Caco-2 (cell line): Measurements from ENCODE around the gene ERI3. TPM values are rescaled to one million over a fixed set of nuclear protein-coding genes. Genes with fewer than 3 reads are reported as not detected.

Experiments used
- BruUV-seq: library from RNA; stranded (reverse); fragments of 400-500 nt; replicated peaks from 2 replicates; lab custom pipeline; 2021; lab: Mats Ljungman, UMichigan
- CTCF ChIA-PET: fragments of 300-600 bp; sonication (Branson Sonifier 250); formaldehyde crosslinking; loops from one replicate; lab custom pipeline; 2022; ENCODE audit warnings: antibody characterized with exemption; lab: Charles Lee
- POLR2A ChIA-PET: fragments of 300-600 bp; sonication (Branson Sonifier 250); formaldehyde crosslinking; loops from one replicate; lab custom pipeline; 2022; ENCODE audit warnings: antibody characterized with exemption; lab: Charles Lee
- DNase-seq, 2 experiments: peaks; one replicate each; pipeline versions ENCODE4 v3.0.0 to v3.0.0-alpha.2; 2020 to 2022
- H3K27me3 ChIP-seq: replicated peaks from 2 replicates; pipeline ENCODE4 v1.6.0; 2011; ENCODE audit warnings: low read length; ENCODE audit not compliant: control insufficient read depth, insufficient read depth
- H3K36me3 ChIP-seq: 2 replicates; pipeline ENCODE4 v1.5.1; 2011; ENCODE audit warnings: low read length; ENCODE audit not compliant: control insufficient read depth, insufficient read depth
- H3K4me1 ChIP-seq: fragments of 250-450 bp; sonication (Bioruptor Pico); 2 replicates; pipeline ENCODE4 v1.5.1; 2020; ENCODE audit warnings: mild to moderate bottlenecking
- H3K4me3 ChIP-seq: 2 replicates; pipeline ENCODE4 v1.5.1; 2011; ENCODE audit warnings: low read depth, mild to moderate bottlenecking, control low read depth, low read length
- H3K9me3 ChIP-seq: fragments of 250-450 bp; sonication (Bioruptor Pico); 2 replicates; pipeline ENCODE4 v1.5.1; 2020; ENCODE audit warnings: mild to moderate bottlenecking, moderate library complexity
- H3K27ac Mint-ChIP-seq: one replicate; pipeline ENCODE4 v1.8.0; 2022; ENCODE audit warnings: mixed read lengths; ENCODE audit not compliant: unreplicated experiment
- H3K27me3 Mint-ChIP-seq: one replicate; pipeline ENCODE4 v1.8.0; 2022; ENCODE audit warnings: mixed read lengths; ENCODE audit not compliant: insufficient read depth, unreplicated experiment
- H3K36me3 Mint-ChIP-seq: one replicate; pipeline ENCODE4 v1.8.0; 2022; ENCODE audit warnings: mild to moderate bottlenecking, mixed read lengths; ENCODE audit not compliant: insufficient read depth, unreplicated experiment
- H3K4me1 Mint-ChIP-seq: one replicate; pipeline ENCODE4 v1.8.0; 2022; ENCODE audit warnings: low read depth, mixed read lengths; ENCODE audit not compliant: unreplicated experiment
- H3K4me3 Mint-ChIP-seq: one replicate; pipeline ENCODE4 v1.8.0; 2022; ENCODE audit warnings: mild to moderate bottlenecking, moderate library complexity, mixed read lengths; ENCODE audit not compliant: unreplicated experiment
- H3K9me3 Mint-ChIP-seq: one replicate; pipeline ENCODE4 v1.8.0; 2022; ENCODE audit warnings: mixed read lengths; ENCODE audit not compliant: unreplicated experiment
- CTCF ChIP-seq, 2 experiments: fragments of 200-600 bp in 1 of 2; IDR thresholded peaks; 1 replicate in 1 of 2; 2 replicates in 1 of 2; pipeline versions ENCODE4 v1.5.1 to v1.8.0; 2011 to 2022; ENCODE audit warnings: antibody characterized with exemption in 1 of 2, control low read depth in 1 of 2, inconsistent platforms in 1 of 2, low read depth in 1 of 2, low read length in 1 of 2, mild to moderate bottlenecking in 1 of 2, moderate library complexity in 1 of 2; ENCODE audit not compliant: insufficient read depth in 1 of 2, severe bottlenecking in 1 of 2, unreplicated experiment in 1 of 2
- intact Hi-C: fragments of 100-400 bp; cut with micrococcal nuclease; formaldehyde crosslinking; loops from one replicate; pipeline ENCODE4 v1.10.0; 2022; ENCODE audit not compliant: unreplicated experiment
- total RNA-seq: library from RNA; stranded (reverse); gene quantifications from 2 replicates; pipeline ENCODE4 v1.2.3, GENCODE V29; 2022

ERI3 gene
- total RNA-seq, 1 experiment from 2014 or later = 38.2 TPM

GRCh38 chr1:44275991-44276405 is 79.1 kb downstream of the ERI3 start:
- Histone ChIP-seq H3K36me3 (no peaks in the 10 kb centered on the region), H3K4me3 (no peak overlapping the region), H3K9me3 (no peaks in the 10 kb centered on the region), H3K27me3 (no peaks in the 10 kb centered on the region), H3K4me1 (no peaks in the 10 kb centered on the region)
- intact Hi-C loops = no loop called here
- POLR2A ChIA-PET = no interaction called here
- Mint-ChIP-seq H3K4me3 (no peak overlapping the region), H3K36me3 (no peaks in the 10 kb centered on the region), H3K4me1 (no peaks in the 10 kb centered on the region), H3K27me3 (no peaks in the 10 kb centered on the region), H3K27ac (no peak overlapping the region), H3K9me3 (no peaks in the 10 kb centered on the region)
- CTCF ChIA-PET = no interaction called here
- TF ChIP-seq CTCF (IDR thresholded peaks at IDR 0.05; ENCODE audit: insufficient read depth in 1 of 2, low read depth in 1 of 2, low read length in 1 of 2, severe bottlenecking in 1 of 2, unreplicated experiment in 1 of 2) = no peak
- no TSS peak for BruUV-seq
- DNase-seq = no peak

DNA sequence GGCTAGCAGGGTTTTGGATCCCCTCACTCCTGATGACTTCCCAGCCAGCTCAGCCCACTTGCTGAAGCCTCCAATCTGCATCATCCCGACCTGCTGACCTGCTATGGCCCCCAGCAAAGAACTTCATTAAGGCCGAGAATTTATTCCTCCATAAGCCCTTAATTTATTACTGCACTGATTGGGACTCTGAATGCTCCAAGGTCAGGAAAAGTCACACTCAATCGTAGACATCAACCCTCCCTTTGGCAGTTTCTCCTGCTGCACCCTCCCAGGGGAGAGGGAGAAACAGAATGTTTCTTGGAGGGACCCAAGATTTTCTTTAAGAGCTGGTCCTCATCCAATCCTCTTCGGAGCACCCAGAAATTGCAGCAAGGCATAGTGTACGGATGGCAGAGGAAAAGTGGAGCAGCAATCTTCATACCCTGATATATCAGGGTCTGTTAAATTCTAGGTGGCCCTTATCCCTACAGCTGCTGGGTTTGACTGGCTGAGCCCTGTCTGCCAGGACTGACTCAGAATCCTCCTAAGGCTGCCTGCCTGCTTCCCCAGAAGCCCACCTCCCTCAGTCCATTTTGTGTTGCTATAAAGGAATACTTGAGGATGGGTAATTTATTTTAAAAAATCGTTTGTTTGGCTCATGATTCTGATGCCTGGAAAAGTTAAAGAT is 79.6 kb downstream of the ERI3 start:
- Mint-ChIP-seq H3K27ac (no peak overlapping the region), H3K27me3 (no peaks in the 10 kb centered on the region), H3K4me1 (no peaks in the 10 kb centered on the region), H3K36me3 (no peaks in the 10 kb centered on the region), H3K9me3 (no peaks in the 10 kb centered on the region), H3K4me3 (no peak overlapping the region)
- TF ChIP-seq CTCF (IDR thresholded peaks at IDR 0.05; ENCODE audit: insufficient read depth in 1 of 2, low read depth in 1 of 2, low read length in 1 of 2, severe bottlenecking in 1 of 2, unreplicated experiment in 1 of 2) = no peak
- intact Hi-C loops = no loop called here
- Histone ChIP-seq H3K27me3 (no peaks in the 10 kb centered on the region), H3K36me3 (no peaks in the 10 kb centered on the region), H3K9me3 (no peaks in the 10 kb centered on the region), H3K4me1 (no peaks in the 10 kb centered on the region), H3K4me3 (no peak overlapping the region)
- ChIA-PET POLR2A (no interaction called here), CTCF (no interaction called here)
- DNase-seq = no peak
- no TSS peak for BruUV-seq

- Mint-ChIP-seq H3K27me3 (no peaks in the 10 kb centered on the region), H3K36me3 (no peaks in the 10 kb centered on the region), H3K9me3 (no peaks in the 10 kb centered on the region), H3K4me3 (no peak overlapping the region), H3K4me1 (no peaks in the 10 kb centered on the region), H3K27ac (no peak overlapping the region)
- no peak for DNase-seq
- no peaks in the 10 kb centered on the region for H3K4me1 ChIP-seq
- BruUV-seq = no TSS peak
- no peaks in the 10 kb centered on the region for H3K36me3 ChIP-seq
- no peaks in the 10 kb centered on the region for H3K27me3 ChIP-seq
- no peak for TF ChIP-seq CTCF (IDR thresholded peaks at IDR 0.05; ENCODE audit: insufficient read depth in 1 of 2, low read depth in 1 of 2, low read length in 1 of 2, severe bottlenecking in 1 of 2, unreplicated experiment in 1 of 2)
- ChIA-PET CTCF (no interaction called here), POLR2A (no interaction called here)
- intact Hi-C loops = no loop called here
- no peaks in the 10 kb centered on the region for H3K9me3 ChIP-seq
- no peak overlapping the region for H3K4me3 ChIP-seq
These were observed 81.3 kb downstream of the ERI3 start for GRCh38 chr1:44273560-44274350.
